GM12892 (cell line): ENCODE data around the gene PIK3CB.

ENCODE experiments used
- POLR2A ChIP-seq: IDR thresholded peaks from 2 replicates; pipeline ENCODE4 v1.6.1; 2011; ENCODE audit warnings: low read depth, low read length, control low read depth
- POLR2AphosphoS5 ChIP-seq: IDR thresholded peaks from 2 replicates; pipeline ENCODE4 v1.6.1; 2011; ENCODE audit warnings: low read depth, low read length, control low read depth
- TAF1 ChIP-seq: IDR thresholded peaks from 2 replicates; pipeline ENCODE4 v1.6.1; 2011; ENCODE audit warnings: low read depth, mild to moderate bottlenecking, control low read depth, low read length, borderline replicate concordance

DNA sequence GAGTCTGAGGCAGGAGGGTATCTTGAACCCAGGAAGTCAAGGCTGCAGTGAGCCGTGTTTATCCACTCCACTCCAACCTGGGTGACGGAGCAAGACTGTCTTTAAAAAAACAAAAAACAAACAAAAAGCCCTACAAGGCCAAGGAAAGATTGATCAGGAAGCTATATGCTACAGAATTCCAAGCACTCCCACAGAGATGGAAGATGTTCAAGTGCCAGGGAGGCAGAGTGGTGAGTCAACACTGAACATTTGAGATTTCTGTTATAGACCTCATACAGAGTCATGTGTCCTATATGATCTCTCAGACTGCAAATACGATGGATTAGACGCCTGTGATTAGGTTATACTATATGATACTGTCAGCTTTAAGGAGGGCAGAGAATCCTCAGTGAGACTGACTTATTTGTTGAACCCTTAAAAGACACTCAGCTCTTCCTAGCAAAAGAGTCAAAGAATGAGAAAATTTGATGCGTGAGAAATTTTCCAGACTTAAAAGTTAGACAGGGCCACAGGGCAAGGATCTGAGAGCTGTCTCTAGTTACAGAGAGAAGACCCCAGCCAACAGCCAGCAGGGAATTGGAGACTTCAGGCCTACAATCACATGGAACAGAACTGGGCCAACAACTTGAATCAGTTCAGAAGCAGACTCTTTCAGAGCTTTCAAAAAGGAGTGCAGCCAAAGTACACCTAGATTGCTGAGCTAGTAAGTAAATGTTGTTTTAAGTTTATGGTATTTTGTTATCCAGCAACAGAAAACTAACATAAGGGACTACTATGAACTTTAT is 107.6 kb downstream of the PIK3CB start:
- no peak for TF ChIP-seq POLR2A
- no peak for TF ChIP-seq POLR2AphosphoS5
- no peak for TF ChIP-seq TAF1
